ENCODE data around the gene DISC1.

GRCh38 chr1:231806623-231807495 is 180.3 kb downstream of the DISC1 start:
- no peak for TF ChIP-seq ZNF24 (IDR thresholded peaks at IDR 0.05)
- TF ChIP-seq ZNF878 (CRISPR knock-in tag; IDR thresholded peaks at IDR 0.05), result no peak
- TF ChIP-seq EZH2 (conservative IDR thresholded peaks at IDR 0.05; ENCODE audit: low read depth, low read length), result no peak
